CD4-positive, alpha-beta T cell treated with Interleukin-1 beta for 1 hour (primary cell): ENCODE measurements around the gene ACAA2.
A peak's percentile ranks its signal among the peaks of the same experiment; 100 is the strongest.
"Not testable (repeated sequence)": the region's sequence is repeated elsewhere in the genome, so short reads cannot be mapped to it uniquely, and the experiment has no call there.

Experiments
- DNase-seq, 2 donors: peaks; one replicate each; pipeline ENCODE4 v3.0.0-alpha.2; 2020 to 2022

Gene ACAA2

DNA sequence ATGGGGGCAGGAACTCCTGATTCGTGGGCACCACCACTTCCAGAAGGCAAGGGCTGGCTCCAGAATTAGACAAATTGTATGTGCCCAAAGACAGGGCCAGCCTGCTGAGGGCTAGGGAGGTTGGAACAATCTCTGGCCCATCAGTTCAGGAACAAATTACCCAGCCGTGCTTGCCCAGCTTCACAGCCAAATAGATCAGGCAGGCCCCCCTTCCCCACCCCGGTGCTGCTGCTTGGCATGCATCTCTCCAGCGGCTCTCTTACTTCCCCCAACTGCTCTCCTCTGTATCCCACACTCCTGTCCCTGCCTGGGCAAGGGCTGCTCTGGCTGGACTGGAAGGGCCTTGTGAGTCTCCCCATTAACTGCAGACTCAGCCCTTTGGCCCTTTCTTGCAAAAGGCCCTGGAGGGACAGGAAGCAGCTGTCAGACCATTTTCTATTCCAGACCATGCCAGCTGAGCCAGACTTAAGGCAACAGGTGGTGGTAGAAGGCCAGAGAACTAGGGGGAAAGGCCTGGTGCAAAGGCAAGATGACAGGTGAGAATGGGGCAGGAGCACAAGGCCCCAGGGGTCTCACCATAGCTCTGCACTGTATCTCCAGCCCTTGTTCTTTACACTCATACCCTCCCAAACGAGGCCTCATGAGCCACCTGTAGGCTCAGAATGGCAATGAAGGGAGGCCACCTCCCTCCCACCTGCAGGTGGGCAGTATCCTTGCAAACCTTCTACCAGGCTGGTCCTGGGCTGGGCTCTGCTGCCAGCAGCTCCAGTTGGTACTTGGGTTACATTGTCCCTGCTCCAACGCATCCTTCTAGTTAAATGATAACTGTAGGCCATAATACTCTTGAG is 30.7 kb upstream of the ACAA2 start:
- peak in 1 of 2 donors; percentile 5 for DNase-seq

DNA sequence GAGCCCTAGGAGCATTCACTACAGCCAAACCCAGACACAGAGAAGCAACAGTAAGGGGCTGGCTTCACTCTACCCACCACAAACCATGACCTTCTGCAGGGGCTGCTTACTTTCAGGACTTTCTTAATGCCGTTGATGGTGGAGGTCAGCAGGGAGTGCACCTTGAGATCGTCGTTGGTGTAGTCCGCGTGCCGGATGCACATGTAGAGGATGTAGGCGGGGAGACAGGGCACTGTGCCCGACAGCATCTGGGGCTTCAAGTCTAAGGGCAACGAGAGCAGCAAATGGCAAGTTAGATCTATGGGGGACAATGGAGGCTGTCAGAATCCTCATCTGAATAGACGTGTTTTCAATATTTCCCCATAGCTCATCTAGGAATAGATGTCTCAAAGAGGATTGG is 29.8 kb upstream of the ACAA2 start:
- DNase-seq: no peak

DNA sequence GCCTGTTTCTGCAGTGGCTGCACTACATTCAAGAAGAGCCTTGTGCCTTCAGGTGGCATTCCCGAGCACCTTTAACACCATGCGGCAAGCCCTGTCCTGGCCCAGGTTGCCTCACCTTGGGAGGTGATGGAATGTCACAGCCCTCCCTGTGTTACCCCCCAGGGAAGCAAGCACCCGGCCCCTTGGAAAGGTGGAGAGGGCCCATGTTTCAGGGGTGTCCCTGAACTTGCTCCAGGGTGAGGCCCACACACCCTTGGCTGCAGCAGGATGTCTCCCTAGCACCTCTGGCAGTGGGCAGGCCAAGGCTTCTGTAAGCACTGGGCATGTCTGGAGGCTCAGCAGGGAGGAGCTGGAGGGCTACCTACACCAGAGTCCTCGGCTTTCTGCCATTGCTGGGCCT is 29.3 kb upstream of the ACAA2 start:
- DNase-seq: no peak

DNA sequence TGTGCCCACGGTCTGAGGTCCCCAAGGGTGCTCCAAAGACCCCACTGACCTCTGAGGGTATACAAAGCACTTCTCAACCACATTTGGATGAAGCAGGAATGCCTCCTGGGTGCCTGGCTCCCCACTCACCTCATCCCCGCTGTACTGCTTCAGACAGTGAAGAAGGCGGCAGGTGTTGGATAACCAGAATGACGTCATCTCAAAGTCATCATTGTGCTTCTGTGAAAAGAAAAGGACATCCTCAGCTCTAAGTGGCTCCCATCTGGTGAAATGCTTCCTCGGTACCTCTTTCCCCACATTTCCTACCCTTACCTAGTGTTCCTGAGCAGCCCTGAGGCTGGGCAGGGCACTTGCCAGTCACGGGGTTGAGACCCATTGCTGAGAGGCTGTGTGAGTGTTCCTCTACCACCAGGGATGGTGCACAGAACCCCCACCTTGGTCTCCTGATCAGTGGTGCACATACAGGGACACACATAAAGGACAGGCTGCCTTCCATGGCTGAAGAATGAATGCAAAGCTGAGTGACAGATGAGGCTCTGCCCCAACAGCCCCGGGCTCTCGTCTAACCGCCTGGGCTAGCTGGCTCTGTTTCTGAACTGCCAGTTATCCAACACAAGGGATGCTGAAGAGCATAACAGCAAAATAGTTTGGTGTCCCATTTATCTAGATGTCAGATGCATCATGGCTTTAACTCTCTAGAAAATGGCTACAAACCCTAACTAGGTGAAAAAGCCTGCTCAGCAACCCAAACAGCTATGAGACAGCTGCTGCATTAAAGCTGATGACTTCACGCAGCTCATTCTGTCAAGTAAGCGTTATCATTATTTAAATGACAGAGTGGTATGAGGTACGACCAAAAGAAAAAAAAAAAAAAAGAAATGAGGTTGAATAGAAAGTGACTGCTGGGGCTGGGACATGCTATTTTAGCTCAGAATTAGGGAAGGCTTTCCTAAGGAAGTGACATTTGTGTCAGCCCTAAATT is 28.2 kb upstream of the ACAA2 start:
- DNase-seq: no peak

DNA sequence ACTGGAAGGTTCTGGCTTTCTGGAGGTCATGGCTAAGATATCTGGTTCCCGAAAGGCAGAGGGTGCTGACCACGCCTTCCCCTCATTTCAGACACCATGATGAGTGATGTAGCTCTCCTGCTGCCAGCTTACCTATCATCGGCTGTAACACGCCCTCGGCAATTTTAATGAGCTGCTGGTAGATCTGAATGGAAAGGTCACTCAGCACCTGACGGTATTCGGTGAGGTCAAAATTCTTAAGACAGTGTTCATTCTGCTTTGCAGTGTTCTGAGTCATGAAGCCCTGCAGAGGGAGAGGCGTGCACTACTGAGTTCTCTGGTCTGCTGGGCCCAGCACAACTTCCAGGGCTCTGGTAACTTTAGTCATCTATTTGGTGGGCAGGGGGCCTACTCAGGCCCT is 25.7 kb upstream of the ACAA2 start:
- no peak for DNase-seq

- DNase-seq: no peak
Observed at GRCh38 chr18:49838381-49838780, 25.0 kb upstream of the ACAA2 start.

DNA sequence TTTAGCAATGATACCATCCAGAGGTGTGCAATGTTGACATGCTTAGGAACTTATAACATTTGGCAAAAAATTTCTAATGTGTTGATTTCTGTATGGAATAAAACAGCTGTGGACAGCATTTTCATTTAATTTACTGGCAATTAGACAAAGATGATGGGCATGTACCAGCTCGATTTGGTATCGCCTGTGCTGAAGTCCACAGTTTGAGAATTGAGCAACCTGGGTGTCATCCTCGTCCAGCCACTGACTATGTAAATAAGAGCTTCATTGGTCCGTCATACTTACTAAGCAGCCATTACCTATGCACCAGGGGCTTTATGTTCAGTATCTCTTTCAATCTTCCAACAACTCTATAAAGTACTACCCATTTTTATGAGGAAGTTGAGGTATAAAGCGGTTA is 24.6 kb upstream of the ACAA2 start:
- no peak for DNase-seq

DNA sequence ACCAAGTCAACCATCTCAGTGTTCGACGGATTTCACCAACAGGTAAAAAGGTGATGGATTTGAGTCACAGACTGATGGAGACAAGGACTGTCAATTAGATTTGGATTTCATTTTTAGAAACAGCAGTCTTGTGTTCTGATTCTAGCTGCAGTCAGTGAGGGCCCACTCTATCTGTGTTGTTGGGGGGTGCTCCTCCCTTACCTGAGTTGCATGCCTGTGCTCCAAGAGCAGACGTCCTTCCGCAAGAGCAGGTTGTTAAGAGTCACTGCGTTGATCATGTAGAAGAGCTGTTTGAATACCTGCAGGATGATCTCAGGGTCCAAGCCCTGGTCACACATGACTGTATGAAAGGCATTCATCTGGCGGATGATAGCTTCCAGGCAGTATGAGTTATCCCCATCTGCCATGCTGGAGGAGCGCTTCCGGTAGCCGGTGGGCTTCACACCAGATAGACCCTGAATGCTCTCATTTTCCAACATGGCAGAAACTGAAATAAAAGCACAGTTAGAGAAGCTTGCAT is 24.0 kb upstream of the ACAA2 start:
- DNase-seq: not testable (repeated sequence)

- no peak for DNase-seq
Observed at GRCh38 chr18:49835405-49835804, 22.1 kb upstream of the ACAA2 start.

DNA sequence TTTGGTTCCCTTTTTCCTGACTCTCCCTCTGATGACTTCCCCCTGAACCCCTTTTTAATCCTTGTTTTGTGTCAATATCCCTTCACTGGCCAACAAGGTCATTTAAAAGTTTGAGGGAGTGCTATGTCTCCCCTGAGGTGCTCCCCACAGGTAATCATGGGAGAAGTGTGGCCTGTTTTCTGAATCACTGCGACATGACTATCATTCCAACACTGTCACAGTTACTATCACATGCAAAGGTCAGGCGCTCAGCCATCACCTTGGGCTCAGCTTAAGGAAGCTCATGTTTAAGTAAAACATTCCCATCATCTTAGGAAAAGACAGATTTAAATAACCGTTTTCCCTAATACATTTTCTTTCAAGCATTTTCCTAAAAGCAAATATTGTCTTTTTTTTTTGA is 20.9 kb upstream of the ACAA2 start:
- no peak for DNase-seq

DNA sequence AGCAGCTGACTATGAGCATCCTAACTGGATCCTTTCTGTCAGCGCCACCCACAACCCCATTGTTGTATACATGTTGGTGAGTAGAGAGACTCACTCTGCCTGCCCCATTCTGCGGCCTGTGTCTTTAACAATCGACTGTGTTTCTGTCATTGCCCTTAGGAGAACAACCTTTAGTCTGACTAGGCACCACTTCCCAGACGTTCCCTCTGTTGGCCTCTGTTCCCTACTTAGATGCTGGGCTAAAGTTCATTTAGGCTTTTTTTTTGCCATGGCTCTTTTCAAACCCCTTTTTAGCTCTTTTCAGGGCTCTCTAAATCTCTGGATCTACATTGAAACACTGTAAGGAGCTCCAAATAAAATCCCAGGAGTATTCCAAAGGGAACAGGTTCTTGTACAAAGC is 20.5 kb upstream of the ACAA2 start:
- DNase-seq: no peak

- DNase-seq: no peak
Observed at GRCh38 chr18:49832221-49832647, 18.9 kb upstream of the ACAA2 start.

DNA sequence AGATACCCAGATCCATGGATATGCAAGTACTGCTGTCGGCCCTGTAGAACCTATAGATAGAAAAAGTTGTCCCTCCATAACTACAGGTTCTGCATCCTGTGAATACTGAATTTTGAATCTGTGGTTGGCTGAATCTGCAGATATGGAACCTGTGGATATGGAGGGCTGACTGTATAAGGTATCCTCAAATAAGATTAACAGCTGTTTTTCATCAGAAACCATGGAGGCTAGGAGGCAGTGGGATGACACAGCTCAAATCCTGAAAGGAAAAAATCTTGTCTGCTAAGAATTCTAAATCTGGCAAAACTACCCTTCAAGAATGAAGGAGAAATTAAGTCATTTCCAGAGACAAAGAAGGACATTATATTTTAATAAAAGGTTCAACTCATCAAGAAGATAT is 14.7 kb upstream of the ACAA2 start:
- DNase-seq: no peak

DNA sequence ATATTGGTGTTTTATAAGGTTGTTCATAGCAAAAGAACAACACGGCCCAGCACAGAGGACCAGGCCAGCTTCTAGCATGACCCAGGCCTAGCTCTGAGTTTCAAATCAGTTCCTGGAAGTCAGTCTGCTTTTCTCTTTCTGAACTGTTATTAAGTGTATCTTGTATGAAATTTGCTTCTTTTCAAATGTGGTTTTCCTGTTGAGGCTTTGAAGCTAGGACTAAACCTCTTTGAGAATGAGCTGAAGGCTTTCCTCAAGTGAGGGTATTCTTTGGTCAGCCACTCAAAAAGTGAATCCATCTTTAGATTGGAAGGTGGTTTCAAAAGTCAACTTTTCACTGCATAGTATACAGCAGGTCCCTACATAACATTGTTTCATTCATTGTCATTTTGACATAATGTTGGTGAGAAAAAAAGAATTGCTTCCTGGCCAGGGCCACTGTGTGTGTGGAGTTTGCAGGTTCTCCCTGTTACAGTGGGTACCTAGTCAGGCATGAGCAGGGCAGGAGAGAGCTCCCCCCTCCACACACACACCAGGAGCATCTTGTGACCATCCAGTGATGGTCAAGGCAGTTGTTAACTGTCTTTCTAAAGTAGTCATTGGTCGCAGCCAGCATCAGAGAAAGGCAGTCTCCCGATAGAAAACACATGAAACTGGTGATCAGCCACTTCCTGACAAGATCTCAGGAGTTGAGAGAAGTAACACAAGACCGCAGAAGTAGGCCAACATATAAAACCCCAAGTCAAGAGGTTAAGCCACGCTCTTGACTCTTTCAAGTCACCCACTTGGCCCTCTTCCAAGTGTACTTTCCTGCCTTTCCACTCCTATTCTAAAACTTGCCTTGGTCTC is 6.7 kb upstream of the ACAA2 start:
- DNase-seq: peak; percentile 40 to 68

GRCh38 chr18:49819071-49819662 is 5.8 kb upstream of the ACAA2 start:
- no peak for DNase-seq

DNA sequence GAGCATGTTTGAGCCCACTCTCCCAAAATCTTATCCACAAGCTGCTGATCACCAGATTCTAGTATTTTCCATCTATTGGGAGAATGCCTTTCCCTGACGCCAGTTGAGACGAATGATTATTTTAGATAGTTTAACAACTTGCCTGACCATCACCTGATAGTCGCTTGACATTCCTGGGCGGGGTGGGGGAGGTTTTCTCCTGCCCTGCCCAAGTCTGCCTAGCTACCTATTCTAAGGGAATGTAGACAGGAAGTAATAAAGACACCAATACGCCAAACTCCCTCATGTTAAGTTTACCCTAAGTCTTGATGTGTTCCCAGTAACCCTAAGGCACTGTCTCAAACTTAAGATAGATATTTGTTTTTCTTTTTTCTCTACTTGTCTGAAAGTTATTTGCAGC is 4.6 kb upstream of the ACAA2 start:
- DNase-seq: no peak

GRCh38 chr18:49815927-49816326 is 2.6 kb upstream of the ACAA2 start:
- DNase-seq: no peak

- DNase-seq: peak in 1 of 2 donors; percentile 57
Observed at GRCh38 chr18:49814147-49814499, 790 bp upstream of the ACAA2 start.

DNA sequence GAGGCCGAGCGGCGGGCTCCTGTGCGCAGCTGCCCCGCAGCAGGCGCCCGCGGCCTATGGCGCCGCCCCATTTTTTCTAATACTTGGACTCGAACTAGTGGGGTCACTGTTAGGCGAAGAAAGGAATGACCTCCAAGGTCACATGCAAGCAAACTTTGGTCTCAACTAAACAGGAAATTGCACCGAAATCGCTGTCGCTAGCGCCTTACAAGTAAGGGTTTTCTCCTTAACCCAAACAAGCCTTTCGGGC is 339 bp downstream of the ACAA2 start:
- no peak for DNase-seq

DNA sequence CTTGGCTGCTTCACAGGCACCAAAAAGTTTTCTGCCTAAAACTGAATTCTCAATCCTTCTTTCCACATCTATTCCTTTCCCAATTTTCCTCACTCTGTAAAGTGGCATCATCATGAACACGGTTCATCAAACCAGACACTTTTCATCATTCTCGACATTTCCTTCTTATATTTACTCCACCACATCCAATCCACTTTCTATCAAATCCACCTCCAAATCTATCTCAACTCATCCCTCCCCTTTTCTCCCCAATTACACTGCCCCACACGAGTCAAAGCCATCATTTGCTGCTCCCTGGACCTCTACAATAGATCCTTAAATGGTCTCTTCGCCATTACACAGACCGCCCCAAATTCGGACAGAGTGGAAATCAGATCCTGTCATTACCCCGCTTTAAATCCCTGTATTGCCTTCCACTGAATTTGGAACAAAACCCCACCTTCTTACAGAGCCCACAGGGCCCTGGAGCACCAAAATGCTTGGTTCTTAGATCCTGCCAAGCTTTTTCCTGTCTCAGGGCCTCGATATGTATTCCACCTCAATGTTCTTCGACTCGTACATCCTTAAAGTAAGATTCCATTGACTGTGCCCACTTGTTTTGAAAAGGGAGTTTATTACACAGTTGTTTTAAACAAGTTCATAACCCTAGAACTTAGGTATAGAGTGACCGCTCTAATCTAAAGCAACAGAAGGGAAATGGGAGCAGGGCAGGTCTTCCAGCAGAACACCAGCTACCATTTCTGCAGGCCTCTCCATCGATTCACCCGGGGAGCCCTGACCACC is 856 bp downstream of the ACAA2 start:
- no peak for DNase-seq

- DNase-seq: no peak
Observed at GRCh38 chr18:49811151-49811938, 2.0 kb downstream of the ACAA2 start.
